AG10803 (cell line): ENCODE results near the gene PAX8.
"Not testable (repeated sequence)": the region's sequence is repeated elsewhere in the genome, so short reads cannot be mapped to it uniquely, and the experiment has no call there.

Experiments used
- DNase-seq: peaks from one replicate; pipeline ENCODE4 v3.0.0; 2010; ENCODE audit warnings: low read depth
- H3K4me3 ChIP-seq: 2 replicates; pipeline ENCODE4 v1.5.1; 2011; ENCODE audit warnings: mild to moderate bottlenecking, low read length, control low read depth
- TF ChIP-seq, protein P1 (sequence below): conservative IDR thresholded peaks from 2 replicates; pipeline ENCODE4 v1.5.1; 2011; ENCODE audit warnings: mild to moderate bottlenecking, low read length, control low read depth, inconsistent platforms

Gene PAX8

DNA sequence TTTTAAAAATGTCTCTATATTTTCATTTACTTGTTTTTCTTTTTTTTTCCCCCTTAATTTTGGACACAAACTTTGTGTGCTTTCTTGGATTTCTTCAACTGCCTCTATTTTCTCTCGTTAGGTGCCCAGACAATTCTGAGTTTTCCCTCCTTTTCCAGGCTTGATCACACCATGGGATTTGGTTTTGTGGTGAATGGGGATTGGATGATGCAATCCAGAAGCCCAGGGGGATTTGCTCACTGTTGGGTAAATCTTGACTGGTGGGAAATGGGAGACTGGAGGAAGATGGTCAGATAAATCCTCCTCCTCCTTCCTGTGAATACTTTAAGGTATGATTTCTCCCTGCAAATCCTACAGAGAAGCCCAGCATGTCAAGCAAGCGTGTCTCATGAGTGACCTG is 19.5 kb upstream of the PAX8 start:
- no peak for DNase-seq
- H3K4me3 ChIP-seq: no peak overlapping the region
- TF ChIP-seq, protein P1, sequence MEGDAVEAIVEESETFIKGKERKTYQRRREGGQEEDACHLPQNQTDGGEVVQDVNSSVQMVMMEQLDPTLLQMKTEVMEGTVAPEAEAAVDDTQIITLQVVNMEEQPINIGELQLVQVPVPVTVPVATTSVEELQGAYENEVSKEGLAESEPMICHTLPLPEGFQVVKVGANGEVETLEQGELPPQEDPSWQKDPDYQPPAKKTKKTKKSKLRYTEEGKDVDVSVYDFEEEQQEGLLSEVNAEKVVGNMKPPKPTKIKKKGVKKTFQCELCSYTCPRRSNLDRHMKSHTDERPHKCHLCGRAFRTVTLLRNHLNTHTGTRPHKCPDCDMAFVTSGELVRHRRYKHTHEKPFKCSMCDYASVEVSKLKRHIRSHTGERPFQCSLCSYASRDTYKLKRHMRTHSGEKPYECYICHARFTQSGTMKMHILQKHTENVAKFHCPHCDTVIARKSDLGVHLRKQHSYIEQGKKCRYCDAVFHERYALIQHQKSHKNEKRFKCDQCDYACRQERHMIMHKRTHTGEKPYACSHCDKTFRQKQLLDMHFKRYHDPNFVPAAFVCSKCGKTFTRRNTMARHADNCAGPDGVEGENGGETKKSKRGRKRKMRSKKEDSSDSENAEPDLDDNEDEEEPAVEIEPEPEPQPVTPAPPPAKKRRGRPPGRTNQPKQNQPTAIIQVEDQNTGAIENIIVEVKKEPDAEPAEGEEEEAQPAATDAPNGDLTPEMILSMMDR: no peak

DNA sequence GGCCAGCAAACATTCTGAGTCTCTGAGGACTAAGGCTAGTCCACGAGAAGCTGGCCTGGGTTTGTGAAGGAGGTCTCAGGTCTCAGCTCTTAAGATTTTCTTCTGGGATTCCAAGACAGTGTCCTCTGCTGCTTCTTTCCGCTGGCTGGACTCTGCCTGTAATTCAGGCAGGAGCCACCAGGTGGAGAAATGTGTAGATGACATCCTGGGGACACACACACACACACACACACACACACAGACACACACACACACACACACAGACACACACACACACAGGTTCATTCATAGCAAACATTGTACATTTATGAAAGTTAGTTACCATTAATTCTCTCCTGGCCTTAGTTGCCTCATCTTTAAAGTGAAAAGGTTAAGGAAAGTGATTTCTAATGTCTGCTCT is 18.9 kb upstream of the PAX8 start:
- TF ChIP-seq, protein P1: peak; percentile 10; the same call in 1 of the 2 replicates
- not testable (repeated sequence) for H3K4me3 ChIP-seq, DNase-seq

DNA sequence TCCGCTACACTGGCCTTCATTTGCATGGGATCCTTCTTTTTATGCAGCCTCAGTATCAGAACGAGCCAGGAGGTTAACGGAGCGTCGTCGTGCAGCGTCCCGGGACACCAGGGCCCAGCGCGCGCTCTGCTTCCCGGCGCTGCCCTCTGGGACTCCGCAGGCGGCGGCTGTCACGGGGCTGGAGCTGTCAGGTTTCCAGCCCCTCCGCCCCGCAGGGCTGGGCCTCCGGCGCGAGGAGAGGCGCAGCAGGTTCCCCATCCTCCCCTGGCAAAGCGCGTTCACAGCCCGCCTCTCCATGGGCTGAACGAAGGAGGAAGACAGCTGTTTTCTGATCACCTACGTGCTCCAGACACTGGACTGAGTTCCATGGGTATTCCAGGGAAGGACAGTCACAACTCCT is 12.5 kb upstream of the PAX8 start:
- TF ChIP-seq, protein P1: no peak
- H3K4me3 ChIP-seq: no peak overlapping the region
- DNase-seq: no peak

- not testable (repeated sequence) for H3K4me3 ChIP-seq, DNase-seq
These were observed 10.0 kb upstream of the PAX8 start for GRCh38 chr2:113288674-113289149.

GRCh38 chr2:113288117-113288673 is 9.5 kb upstream of the PAX8 start:
- DNase-seq: not testable (repeated sequence)

DNA sequence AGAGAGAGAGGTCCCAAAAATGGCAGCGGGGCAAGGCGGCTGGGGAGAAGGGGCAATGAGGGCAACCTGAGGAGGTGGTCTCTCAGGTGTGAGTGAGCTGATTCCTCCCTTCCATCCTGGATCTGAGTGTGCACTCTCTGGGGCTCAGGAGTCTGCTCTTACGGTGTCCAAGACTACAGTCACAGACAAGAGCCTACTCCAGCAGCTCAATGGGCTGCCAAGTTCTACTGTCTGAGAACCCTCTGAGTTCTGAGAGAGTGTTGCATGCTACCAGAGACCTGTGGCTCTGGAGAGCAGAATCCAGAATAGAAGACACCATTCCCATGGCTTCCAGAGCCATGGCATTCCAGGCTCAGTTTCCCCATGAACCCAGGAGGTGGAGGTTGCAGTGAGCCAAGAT is 7.1 kb upstream of the PAX8 start:
- TF ChIP-seq, protein P1: no peak
- H3K4me3 ChIP-seq: no peak overlapping the region
- DNase-seq: no peak

More at GRCh38 chr2:113288117-113288673, 9.5 kb upstream of the PAX8 start:
- not testable (repeated sequence) for H3K4me3 ChIP-seq

DNA sequence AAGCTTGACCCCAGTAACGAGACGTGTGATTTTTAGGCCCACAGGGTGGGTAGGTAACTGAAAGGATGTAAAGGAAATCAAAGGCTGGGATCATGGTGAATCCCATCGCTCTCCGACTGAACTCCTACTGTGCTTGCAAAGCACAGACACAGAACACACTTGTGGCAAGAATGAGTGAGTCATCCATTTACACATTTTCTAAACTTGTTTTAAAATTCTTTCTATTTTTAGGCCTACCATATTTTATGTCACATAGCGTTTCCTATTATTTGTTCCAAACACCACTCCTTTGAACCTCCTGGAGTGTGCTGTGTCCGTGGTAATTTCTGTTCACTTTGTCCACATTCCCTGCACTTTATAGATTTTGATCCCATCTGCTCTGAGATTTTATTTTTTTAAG is 6.3 kb upstream of the PAX8 start:
- H3K4me3 ChIP-seq: not testable (repeated sequence)
- peak; percentile 66 for DNase-seq

DNA sequence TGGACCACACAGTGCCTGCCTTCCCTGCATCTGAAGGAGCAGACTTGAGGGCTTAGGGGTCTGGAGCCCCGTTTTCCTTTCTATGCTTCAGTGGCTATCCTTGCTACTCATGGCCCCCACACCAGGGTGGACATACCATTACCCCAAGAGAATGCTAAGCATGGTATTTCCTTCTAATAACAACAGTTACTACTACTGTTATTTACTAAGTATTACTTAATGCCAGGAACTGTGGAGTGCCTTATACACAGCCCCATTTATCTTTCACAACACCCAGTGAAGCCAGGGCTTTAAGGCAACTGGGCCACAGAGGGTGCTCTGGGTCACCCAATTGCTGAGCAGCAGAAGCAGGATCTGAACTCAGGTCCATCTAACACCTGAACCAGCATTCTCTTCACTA is 5.8 kb upstream of the PAX8 start:
- no peak overlapping the region for H3K4me3 ChIP-seq
- peak; percentile 59 for DNase-seq

More for the DNA sequence above, 5.8 kb upstream of the PAX8 start:
- TF ChIP-seq, protein P1: no peak
